SK-N-SH (cell line): ENCODE data around the gene CDIPT. TPM values are rescaled to one million over a fixed set of nuclear protein-coding genes. Genes with fewer than 3 reads are reported as not detected.

ENCODE experiments used
- CTCF ChIA-PET: fragments of 300-600, 350-600 bp; formaldehyde crosslinking; extraction: SDS; loops from one replicate; lab custom pipeline; 2021; lab: Yijun Ruan, JAX
- POLR2A ChIA-PET: fragments of 350-600 bp; sonication (Branson Sonifier 250); formaldehyde crosslinking; extraction: SDS; loops from one replicate; lab custom pipeline; 2020; ENCODE audit warnings: antibody characterized with exemption, inconsistent platforms; lab: Yijun Ruan, JAX
- DNase-seq: peaks from one replicate; pipeline ENCODE4 v3.0.0; 2012
- H2AFZ ChIP-seq: fragments of 200-600 bp; sonication (generic); 2 replicates; pipeline ENCODE4 v1.8.1; 2016; ENCODE audit warnings: antibody characterized with exemption, mild to moderate bottlenecking, low read depth
- H3F3A ChIP-seq: fragments of 200-600 bp; sonication (generic); replicated peaks from 2 replicates; pipeline ENCODE3; 2016; ENCODE audit warnings: antibody characterized with exemption, mild to moderate bottlenecking; ENCODE audit not compliant: insufficient read depth
- H3K27ac ChIP-seq, 2 experiments: fragments of 200-500 bp in 1 of 2; fragments of 200-600 bp in 1 of 2; sonication (Bioruptor generic) in 1 of 2; sonication (generic), shearing (Covaris generic) in 1 of 2; 2 replicates each; pipeline versions ENCODE4 v1.5.1 to v1.6.1; 2014 to 2016; ENCODE audit warnings: low read depth in 2 of 2, inconsistent platforms in 1 of 2, low read length in 1 of 2, mild to moderate bottlenecking in 1 of 2, mixed read lengths in 1 of 2
- H3K27me3 ChIP-seq: fragments of 200-600 bp; sonication (generic), shearing (Covaris generic); 2 replicates; pipeline ENCODE4 v1.6.1; 2016; ENCODE audit warnings: mixed run types; ENCODE audit not compliant: insufficient read depth
- H3K36me3 ChIP-seq, 2 experiments: fragments of 200-500 bp in 1 of 2; fragments of 200-600 bp in 1 of 2; sonication (Bioruptor generic) in 1 of 2; sonication (generic) in 1 of 2; replicated peaks in 1 of 2; 2 replicates each; pipeline versions ENCODE3 to v1.5.1; 2014 to 2016; ENCODE audit warnings: low read length in 1 of 2, mild to moderate bottlenecking in 1 of 2; ENCODE audit not compliant: insufficient read depth in 2 of 2, control insufficient read depth in 1 of 2
- H3K4me1 ChIP-seq, 2 experiments: fragments of 200-500 bp in 1 of 2; fragments of 200-600 bp in 1 of 2; sonication (Bioruptor generic) in 1 of 2; sonication (generic), shearing (Covaris generic) in 1 of 2; 2 replicates each; pipeline versions ENCODE4 v1.5.1 to v1.6.1; 2014 to 2016; ENCODE audit warnings: low read depth in 1 of 2, low read length in 1 of 2, mixed run types in 1 of 2; ENCODE audit not compliant: insufficient read depth in 2 of 2, control insufficient read depth in 1 of 2
- H3K4me2 ChIP-seq: fragments of 200-600 bp; sonication (generic), shearing (Covaris generic); 2 replicates; pipeline ENCODE4 v1.6.1; 2017; ENCODE audit warnings: mixed run types
- H3K4me3 ChIP-seq, 2 experiments: fragments of 200-500 bp in 1 of 2; fragments of 200-600 bp in 1 of 2; sonication (Bioruptor generic) in 1 of 2; sonication (generic), shearing (Covaris generic) in 1 of 2; 2 replicates each; pipeline versions ENCODE4 v1.5.1 to v1.8.1; 2014 to 2016; ENCODE audit warnings: low read depth in 2 of 2, inconsistent platforms in 1 of 2, low read length in 1 of 2, mild to moderate bottlenecking in 1 of 2, mixed read lengths in 1 of 2, moderate library complexity in 1 of 2
- H3K79me2 ChIP-seq: fragments of 200-600 bp; sonication (generic); 2 replicates; pipeline ENCODE4 v1.8.1; 2017; ENCODE audit warnings: mild to moderate bottlenecking; ENCODE audit not compliant: insufficient read depth
- H3K9ac ChIP-seq: fragments of 200-600 bp; sonication (generic); 2 replicates; pipeline ENCODE4 v1.6.1; 2017; ENCODE audit warnings: mixed run types
- H3K9me2 ChIP-seq: fragments of 200-600 bp; sonication (generic); 2 replicates; pipeline ENCODE4 v1.6.1; 2017; ENCODE audit warnings: mixed run types
- H3K9me3 ChIP-seq: fragments of 200-600 bp; sonication (generic); 2 replicates; pipeline ENCODE4 v1.6.1; 2017; ENCODE audit warnings: mixed run types, mild to moderate bottlenecking, moderate library complexity
- H4K20me1 ChIP-seq: fragments of 200-600 bp; sonication (generic); 2 replicates; pipeline ENCODE4 v1.6.1; 2017; ENCODE audit warnings: mild to moderate bottlenecking, mixed run types; ENCODE audit not compliant: insufficient read depth
- CHD2 ChIP-seq: fragments of 150-350 bp; IDR thresholded peaks from 2 replicates; pipeline ENCODE4 v1.6.1; 2018; ENCODE audit warnings: low read length; ENCODE audit not compliant: partially characterized antibody
- ELF1 ChIP-seq: IDR thresholded peaks from 2 replicates; pipeline ENCODE4 v1.4.0; 2012
- FOSL2 ChIP-seq: IDR thresholded peaks from 2 replicates; pipeline ENCODE4 v1.4.0; 2012; ENCODE audit warnings: low read depth, mild to moderate bottlenecking, moderate library complexity, borderline replicate concordance
- FOXJ3 ChIP-seq: sonication (generic); formaldehyde crosslinking; IDR thresholded peaks from 2 replicates; pipeline ENCODE4 v1.5.1; 2020; ENCODE audit warnings: mild to moderate bottlenecking, missing genetic modification reagents
- FOXM1 ChIP-seq: IDR thresholded peaks from 2 replicates; pipeline ENCODE4 v1.4.0; 2012; ENCODE audit warnings: low read depth, mild to moderate bottlenecking
- GATA2 ChIP-seq: sonication (generic); formaldehyde crosslinking; IDR thresholded peaks from 2 replicates; pipeline ENCODE4 v1.5.0; 2020; ENCODE audit warnings: mild to moderate bottlenecking, missing genetic modification reagents
- JUND ChIP-seq: IDR thresholded peaks from 2 replicates; pipeline ENCODE4 v1.4.0; 2012
- MAX ChIP-seq: IDR thresholded peaks from 2 replicates; pipeline ENCODE4 v1.4.0; 2012; ENCODE audit warnings: low read depth
- NRF1 ChIP-seq: IDR thresholded peaks from 2 replicates; pipeline ENCODE4 v1.6.1; 2012; ENCODE audit warnings: low read depth, mild to moderate bottlenecking, low read length
- RCOR1 ChIP-seq: fragments of 150-350 bp; IDR thresholded peaks from 2 replicates; pipeline ENCODE4 v1.6.1; 2017; ENCODE audit warnings: antibody characterized with exemption, low read length
- RFX5 ChIP-seq: IDR thresholded peaks from 2 replicates; pipeline ENCODE4 v1.6.1; 2012; ENCODE audit warnings: mild to moderate bottlenecking, improper control_type of control experiment, low read length
- SIN3A ChIP-seq: IDR thresholded peaks from 2 replicates; pipeline ENCODE4 v1.6.1; 2012; ENCODE audit warnings: low read depth, mild to moderate bottlenecking, low read length, moderate library complexity, borderline replicate concordance
- SMC3 ChIP-seq: IDR thresholded peaks from 2 replicates; pipeline ENCODE4 v1.6.1; 2012; ENCODE audit warnings: low read depth, low read length, improper control_type of control experiment
- TAF1 ChIP-seq: IDR thresholded peaks from 2 replicates; pipeline ENCODE4 v1.6.1; 2012; ENCODE audit warnings: low read depth, mild to moderate bottlenecking, low read length, moderate library complexity, borderline replicate concordance
- TCF12 ChIP-seq: IDR thresholded peaks from 2 replicates; pipeline ENCODE4 v1.4.0; 2012
- TEAD4 ChIP-seq: IDR thresholded peaks from 2 replicates; pipeline ENCODE4 v1.4.0; 2012; ENCODE audit warnings: mild to moderate bottlenecking, borderline replicate concordance; ENCODE audit not compliant: insufficient read depth
- USF1 ChIP-seq: IDR thresholded peaks from 2 replicates; pipeline ENCODE4 v1.4.0; 2012; ENCODE audit warnings: low read depth, borderline replicate concordance
- WGBS: methylation state at CpG from one replicate; pipeline ENCODE4 v1.1.6; 2017; ENCODE audit warnings: low lambda C conversion rate; 5-methylcytosine and 5-hydroxymethylcytosine counted together
- polyA plus RNA-seq, 3 experiments: library from polyadenylated mRNA; depleted of rRNA; stranded (reverse); fragments of >200 nt; gene quantifications; 2 replicates each; pipeline ENCODE4 v1.2.3, GENCODE V29; 2012
- TF ChIP-seq, protein P1 (sequence below): fragments of 150-350 bp; IDR thresholded peaks from 2 replicates; pipeline ENCODE4 v1.6.1; 2017; ENCODE audit warnings: antibody characterized with exemption, low read length, low read depth, borderline replicate concordance

CDIPT gene
- polyA plus RNA-seq, 1 of the 3 experiments (the other 2 are of a cell fraction) = 90.7 TPM

- Histone ChIP-seq H3K79me2 (peaks cover 46% of the 10 kb centered on the region), H3F3A (no peaks in the 10 kb centered on the region), H2AFZ (no peak overlapping the region), H3K9me3 (no peaks in the 10 kb centered on the region), H3K9ac (no peak overlapping the region), H3K4me1 (no peaks in the 10 kb centered on the region), H3K4me2 (no peak overlapping the region), H3K27ac (no peak overlapping the region), H3K36me3 (peaks cover 9 to 25% of the 10 kb centered on the region in 2 experiments), H3K4me3 (no peak overlapping the region), H4K20me1 (no peaks in the 10 kb centered on the region), H3K9me2 (no peaks in the 10 kb centered on the region), H3K27me3 (no peaks in the 10 kb centered on the region)
- ChIA-PET POLR2A (no interaction called here), CTCF (no interaction called here)
- TF ChIP-seq MAX = no peak
- TF ChIP-seq USF1 = no peak
- no peak for TF ChIP-seq RCOR1
- no peak for TF ChIP-seq FOSL2
- TF ChIP-seq FOXJ3 (CRISPR knock-in tag) = no peak
- TF ChIP-seq CHD2 = no peak
- no peak for TF ChIP-seq JUND
- TF ChIP-seq, protein P1, sequence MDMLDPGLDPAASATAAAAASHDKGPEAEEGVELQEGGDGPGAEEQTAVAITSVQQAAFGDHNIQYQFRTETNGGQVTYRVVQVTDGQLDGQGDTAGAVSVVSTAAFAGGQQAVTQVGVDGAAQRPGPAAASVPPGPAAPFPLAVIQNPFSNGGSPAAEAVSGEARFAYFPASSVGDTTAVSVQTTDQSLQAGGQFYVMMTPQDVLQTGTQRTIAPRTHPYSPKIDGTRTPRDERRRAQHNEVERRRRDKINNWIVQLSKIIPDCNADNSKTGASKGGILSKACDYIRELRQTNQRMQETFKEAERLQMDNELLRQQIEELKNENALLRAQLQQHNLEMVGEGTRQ = no peak
- WGBS = 91% methylated on average over 1 of the region's 2 CpGs
- no peak for DNase-seq
Measured at GRCh38 chr16:29831490-29831889, 31.5 kb downstream of the CDIPT start.

DNA sequence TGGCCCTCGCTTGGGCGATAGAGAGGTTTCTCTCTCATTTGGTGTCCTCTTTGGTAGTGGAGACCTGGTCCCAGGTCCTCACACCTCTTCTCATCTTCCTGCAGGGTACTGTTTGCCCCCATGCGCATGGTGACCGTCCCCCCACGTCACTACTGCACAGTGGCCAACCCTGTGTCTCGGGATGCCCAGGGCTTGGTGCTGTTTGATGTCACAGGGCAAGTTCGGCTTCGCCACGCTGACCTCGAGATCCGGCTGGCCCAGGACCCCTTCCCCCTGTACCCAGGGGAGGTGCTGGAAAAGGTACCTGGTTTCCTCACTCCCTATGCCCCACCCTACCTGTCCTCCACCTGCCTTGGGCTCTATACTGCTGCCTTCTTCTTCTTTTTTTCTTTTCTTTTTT lies 32.3 kb downstream of the CDIPT start:
- Histone ChIP-seq H3K4me1 (peaks cover 0 to 5% of the 10 kb centered on the region in 2 experiments; a peak in 3 of 4 replicates), H3K27me3 (no peaks in the 10 kb centered on the region), H3F3A (no peaks in the 10 kb centered on the region), H3K9me2 (no peaks in the 10 kb centered on the region), H3K4me2 (no peak overlapping the region), H4K20me1 (no peaks in the 10 kb centered on the region), H3K27ac (no peak overlapping the region), H3K9me3 (no peaks in the 10 kb centered on the region), H3K79me2 (peaks cover 53% of the 10 kb centered on the region), H3K4me3 (no peak overlapping the region), H3K9ac (no peak overlapping the region), H2AFZ (no peak overlapping the region), H3K36me3 (peaks cover 8 to 17% of the 10 kb centered on the region in 2 experiments)
- POLR2A ChIA-PET = no interaction called here
- DNase-seq = no peak
- CTCF ChIA-PET = no interaction called here
- TF ChIP-seq FOSL2 = no peak
- no peak for TF ChIP-seq TEAD4
- TF ChIP-seq SIN3A = no peak
- no peak for TF ChIP-seq FOXM1
- TF ChIP-seq GATA2 (CRISPR knock-in tag) = no peak
- TF ChIP-seq ELF1 = no peak
- TF ChIP-seq TCF12 = no peak
- TF ChIP-seq TAF1 = no peak
- no peak for TF ChIP-seq SMC3
- TF ChIP-seq RFX5 = no peak
- no peak for TF ChIP-seq NRF1
- TF ChIP-seq RCOR1 = no peak
- TF ChIP-seq MAX = no peak
- 91% methylated on average over 5 of the region's 11 CpGs for WGBS
